GM19099 (cell line): ENCODE measurements around the gene LSM5.

Experiments
- POLR2A ChIP-seq: IDR thresholded peaks from 3 replicates; pipeline ENCODE4 v1.6.1; 2011; ENCODE audit warnings: low read depth; ENCODE audit not compliant: insufficient read length; ENCODE audit errors: extremely low read depth

The LSM5 gene

DNA sequence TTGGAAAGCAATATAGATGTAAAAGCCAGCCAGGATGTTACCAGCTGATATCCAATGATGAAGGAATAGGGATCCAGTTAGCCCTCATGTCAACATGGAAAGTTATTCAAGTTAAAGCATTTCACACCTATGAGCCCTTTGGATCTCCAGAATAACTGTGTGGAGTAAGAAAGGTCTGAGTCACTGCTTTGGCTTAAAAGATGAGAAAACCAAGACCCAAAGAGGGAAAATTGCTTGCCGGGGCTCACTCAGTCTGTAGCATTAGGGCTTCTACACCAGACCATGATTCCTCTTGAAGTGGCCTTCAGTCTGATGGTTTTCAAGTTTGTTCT, 12.6 kb downstream of the LSM5 start:
- TF ChIP-seq POLR2A = no peak

- TF ChIP-seq POLR2A = no peak
These were observed 13.1 kb downstream of the LSM5 start for GRCh38 chr7:32476816-32477648.

- no peak for TF ChIP-seq POLR2A
These were observed 16.2 kb downstream of the LSM5 start for GRCh38 chr7:32474008-32474407.

DNA sequence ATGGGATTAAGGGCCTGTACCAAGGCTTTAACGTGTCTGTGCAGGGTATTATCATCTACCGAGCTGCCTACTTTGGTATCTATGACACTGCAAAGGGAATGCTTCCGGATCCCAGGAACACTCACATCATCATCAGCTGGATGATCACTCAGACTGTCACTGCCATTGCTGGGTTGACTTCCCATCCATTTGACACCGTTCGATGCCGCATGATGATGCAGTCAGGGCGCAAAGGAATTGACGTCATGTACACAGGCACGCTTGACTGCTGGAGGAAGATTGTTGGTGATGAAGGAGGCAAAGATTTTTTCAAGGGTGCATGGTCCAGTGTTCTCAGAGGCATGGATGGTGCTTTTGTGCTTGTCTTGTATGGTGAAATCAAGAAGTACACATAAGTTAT, 18.2 kb downstream of the LSM5 start:
- TF ChIP-seq POLR2A = no peak

DNA sequence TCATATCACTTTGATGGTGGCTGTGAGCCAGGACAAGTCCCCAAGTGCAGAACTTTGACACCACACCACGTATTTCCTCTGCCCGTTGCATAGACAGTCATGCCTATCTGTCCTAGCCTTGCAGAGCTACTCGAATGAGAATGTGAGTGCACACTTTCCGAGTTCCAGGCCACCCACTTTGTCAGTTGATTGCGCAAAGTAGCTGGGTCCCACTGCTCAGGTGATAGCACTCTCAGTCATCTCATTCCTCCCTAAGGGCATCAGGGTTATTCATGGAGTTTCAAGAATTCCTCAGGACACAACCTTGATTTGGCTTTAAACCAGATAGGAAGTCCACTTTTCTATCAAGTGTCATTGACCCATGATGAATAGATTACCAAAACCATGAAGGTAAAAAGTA, 19.3 kb downstream of the LSM5 start:
- no peak for TF ChIP-seq POLR2A

DNA sequence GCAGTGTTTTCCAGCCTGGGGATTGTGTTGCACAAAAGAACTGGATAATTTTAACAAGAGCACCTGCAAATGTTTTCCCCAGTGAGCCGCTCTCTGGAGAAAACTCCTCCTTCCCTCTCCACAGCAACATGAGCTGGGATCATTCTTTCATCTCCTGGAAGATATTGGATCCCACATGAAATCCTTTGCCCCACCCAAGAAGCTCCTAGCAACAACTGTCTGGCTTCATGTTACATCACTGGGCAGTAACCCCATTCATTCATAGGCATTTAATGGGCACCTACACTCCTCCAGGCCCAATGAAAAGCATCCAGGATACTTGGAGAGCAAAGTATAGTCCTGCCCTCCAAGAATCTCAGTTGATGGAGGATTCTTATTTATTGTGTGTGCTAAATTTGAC, 27.2 kb downstream of the LSM5 start:
- no peak for TF ChIP-seq POLR2A

DNA sequence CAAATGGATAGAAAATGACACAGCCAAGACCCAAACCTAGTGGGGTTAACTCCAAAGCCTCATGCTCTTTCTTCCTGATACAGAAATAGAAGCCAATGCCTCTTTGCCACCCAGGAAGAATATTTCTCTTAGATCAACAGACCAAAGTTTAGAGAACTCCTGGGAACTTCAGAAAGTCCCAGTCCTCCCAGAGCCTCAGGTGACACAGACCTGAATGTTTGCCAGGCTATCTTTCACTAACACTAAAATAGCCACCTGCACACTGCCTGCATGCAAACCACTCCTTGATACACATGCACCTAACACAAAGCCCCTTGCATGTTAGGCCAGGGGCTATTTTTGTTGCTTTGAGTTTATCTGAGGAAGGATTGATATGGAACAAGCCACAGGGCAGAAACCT, 27.7 kb downstream of the LSM5 start:
- no peak for TF ChIP-seq POLR2A

- TF ChIP-seq POLR2A = no peak
These were observed 28.7 kb downstream of the LSM5 start for GRCh38 chr7:32461484-32461883.

GRCh38 chr7:32459788-32460187, 30.4 kb downstream of the LSM5 start:
- no peak for TF ChIP-seq POLR2A

- TF ChIP-seq POLR2A = no peak
These were observed 32.2 kb downstream of the LSM5 start for GRCh38 chr7:32458025-32458424.

DNA sequence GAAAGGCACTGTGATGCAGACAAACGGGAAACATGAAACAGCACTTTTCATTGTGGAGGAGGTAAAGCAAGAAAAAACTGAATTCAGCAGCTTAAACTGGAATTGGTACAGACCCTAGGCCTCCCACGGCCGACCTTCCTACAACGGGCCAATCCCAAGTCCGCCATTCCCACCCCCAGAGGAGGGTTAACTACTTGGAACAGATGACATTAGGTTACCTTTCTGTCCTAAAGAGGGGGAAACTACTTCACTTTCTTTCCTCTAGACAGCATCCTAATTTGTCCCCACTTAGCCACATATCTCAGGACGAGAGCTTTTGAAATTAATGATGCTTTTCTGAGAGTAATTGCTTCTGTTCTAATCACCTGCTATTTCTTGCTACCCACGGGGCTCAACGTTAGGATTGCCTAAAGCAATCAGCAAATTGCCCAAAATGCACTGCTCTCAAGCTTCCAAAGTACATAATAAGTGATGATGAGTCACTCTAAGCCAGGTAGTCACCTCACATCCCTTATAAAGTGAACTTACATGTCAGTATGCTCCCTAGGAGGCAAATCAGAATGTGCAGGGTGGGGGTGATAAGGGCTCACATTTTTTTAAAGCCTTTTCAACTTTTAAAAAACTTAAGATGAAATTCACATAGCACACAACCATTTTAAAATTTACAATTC, 36.7 kb downstream of the LSM5 start:
- TF ChIP-seq POLR2A = no peak

GRCh38 chr7:32447218-32447617, 43.0 kb downstream of the LSM5 start:
- no peak for TF ChIP-seq POLR2A

GRCh38 chr7:32436146-32436928, 53.8 kb downstream of the LSM5 start:
- no peak for TF ChIP-seq POLR2A
